SK-N-SH treated with all-trans-retinoic acid at 6 μM for 48 hours (cell line): ENCODE results near the gene CYTH3.
A peak's percentile ranks its signal among the peaks of the same experiment; 100 is the strongest.

Experiments
- ATAC-seq: fragments of 200-7000 bp; cut with Tn5 transposase; 3 replicates; pipeline ENCODE4 v1.9.1; 2020; ENCODE audit warnings: mild to moderate bottlenecking, moderate library complexity
- ARNTL ChIP-seq: fragments of 450-650 bp; formaldehyde crosslinking; IDR thresholded peaks from 2 replicates; pipeline ENCODE4 v1.5.0; 2020; ENCODE audit warnings: low read depth, mild to moderate bottlenecking, moderate library complexity, borderline replicate concordance
- CREB5 ChIP-seq: fragments of 250-450 bp; sonication (Bioruptor Pico); IDR thresholded peaks from 2 replicates; pipeline ENCODE4 v1.5.1; 2020; ENCODE audit warnings: low read depth, mild to moderate bottlenecking, moderate library complexity
- CSDC2 ChIP-seq: fragments of 250-450 bp; sonication (Bioruptor Pico); IDR thresholded peaks from 2 replicates; pipeline ENCODE4 v1.5.0; 2020; ENCODE audit warnings: mild to moderate bottlenecking, moderate library complexity
- CSRNP3 ChIP-seq: fragments of 250-450 bp; sonication (Bioruptor Pico); IDR thresholded peaks from 2 replicates; pipeline ENCODE4 v1.5.1; 2021; ENCODE audit warnings: mild to moderate bottlenecking, moderate library complexity
- ESRRG ChIP-seq: fragments of 250-450 bp; sonication (Bioruptor Pico); IDR thresholded peaks from 2 replicates; pipeline ENCODE4 v1.6.1; 2021; ENCODE audit warnings: mild to moderate bottlenecking
- GLIS3 ChIP-seq: fragments of 250-450 bp; sonication (Bioruptor Pico); IDR thresholded peaks from 2 replicates; pipeline ENCODE4 v1.5.0; 2020; ENCODE audit warnings: mild to moderate bottlenecking, moderate library complexity
- ISL1 ChIP-seq: fragments of 250-450 bp; sonication (Bioruptor Pico); IDR thresholded peaks from 2 replicates; pipeline ENCODE4 v2.1.2; 2022; ENCODE audit warnings: mild to moderate bottlenecking, moderate library complexity
- OSR1 ChIP-seq: fragments of 250-450 bp; sonication (Bioruptor Pico); IDR thresholded peaks from 2 replicates; pipeline ENCODE4 v1.8.0; 2022; ENCODE audit warnings: moderate library complexity, mild to moderate bottlenecking, inconsistent platforms
- PPARA ChIP-seq: fragments of 250-450 bp; sonication (Bioruptor Pico); IDR thresholded peaks from 2 replicates; pipeline ENCODE4 v1.5.0; 2020; ENCODE audit warnings: mild to moderate bottlenecking, borderline replicate concordance
- RARB ChIP-seq: fragments of 250-450 bp; sonication (Bioruptor Pico); IDR thresholded peaks from 2 replicates; pipeline ENCODE4 v1.8.0; 2021; ENCODE audit warnings: mild to moderate bottlenecking, moderate library complexity
- SNAI2 ChIP-seq: fragments of 250-450 bp; sonication (Bioruptor Pico); IDR thresholded peaks from 2 replicates; pipeline ENCODE4 v1.5.0; 2020; ENCODE audit warnings: mild to moderate bottlenecking, moderate library complexity
- TCF4 ChIP-seq: fragments of 250-450 bp; sonication (Bioruptor Pico); IDR thresholded peaks from 2 replicates; pipeline ENCODE4 v1.8.0; 2021; ENCODE audit warnings: mild to moderate bottlenecking, moderate library complexity, borderline replicate concordance
- TOX ChIP-seq: fragments of 250-450 bp; sonication (Bioruptor Pico); IDR thresholded peaks from 2 replicates; pipeline ENCODE4 v1.8.0; 2021; ENCODE audit warnings: mild to moderate bottlenecking, moderate library complexity, borderline replicate concordance
- ZFP3 ChIP-seq: fragments of 250-450 bp; sonication (Bioruptor Pico); IDR thresholded peaks from 2 replicates; pipeline ENCODE4 v1.5.0; 2020; ENCODE audit warnings: mild to moderate bottlenecking, moderate library complexity
- ZFP30 ChIP-seq: fragments of 450-650 bp; formaldehyde crosslinking; IDR thresholded peaks from 2 replicates; pipeline ENCODE4 v1.5.0; 2022; ENCODE audit warnings: mild to moderate bottlenecking, moderate library complexity
- ZNF565 ChIP-seq: fragments of 450-650 bp; formaldehyde crosslinking; conservative IDR thresholded peaks from 2 replicates; pipeline ENCODE4 v1.5.0; 2020; ENCODE audit warnings: low read depth, mild to moderate bottlenecking, moderate library complexity
- ZNF70 ChIP-seq: fragments of 450-650 bp; formaldehyde crosslinking; IDR thresholded peaks from 2 replicates; pipeline ENCODE4 v1.5.0; 2020; ENCODE audit warnings: mild to moderate bottlenecking, moderate library complexity
- ZNF8 ChIP-seq: fragments of 450-650 bp; formaldehyde crosslinking; IDR thresholded peaks from 2 replicates; pipeline ENCODE4 v1.5.0; 2020; ENCODE audit warnings: mild to moderate bottlenecking, moderate library complexity
- TF ChIP-seq, protein P1 (sequence below): fragments of 250-450 bp; sonication (Bioruptor Pico); IDR thresholded peaks from 2 replicates; pipeline ENCODE4 v1.8.0; 2020; ENCODE audit warnings: mild to moderate bottlenecking, moderate library complexity, borderline replicate concordance
- TF ChIP-seq, protein P2 (sequence below): fragments of 250-450 bp; sonication (Bioruptor Pico); IDR thresholded peaks from 2 replicates; pipeline ENCODE4 v1.8.0; 2021; ENCODE audit warnings: low read depth, mild to moderate bottlenecking, moderate library complexity, borderline replicate concordance

CYTH3 gene

DNA sequence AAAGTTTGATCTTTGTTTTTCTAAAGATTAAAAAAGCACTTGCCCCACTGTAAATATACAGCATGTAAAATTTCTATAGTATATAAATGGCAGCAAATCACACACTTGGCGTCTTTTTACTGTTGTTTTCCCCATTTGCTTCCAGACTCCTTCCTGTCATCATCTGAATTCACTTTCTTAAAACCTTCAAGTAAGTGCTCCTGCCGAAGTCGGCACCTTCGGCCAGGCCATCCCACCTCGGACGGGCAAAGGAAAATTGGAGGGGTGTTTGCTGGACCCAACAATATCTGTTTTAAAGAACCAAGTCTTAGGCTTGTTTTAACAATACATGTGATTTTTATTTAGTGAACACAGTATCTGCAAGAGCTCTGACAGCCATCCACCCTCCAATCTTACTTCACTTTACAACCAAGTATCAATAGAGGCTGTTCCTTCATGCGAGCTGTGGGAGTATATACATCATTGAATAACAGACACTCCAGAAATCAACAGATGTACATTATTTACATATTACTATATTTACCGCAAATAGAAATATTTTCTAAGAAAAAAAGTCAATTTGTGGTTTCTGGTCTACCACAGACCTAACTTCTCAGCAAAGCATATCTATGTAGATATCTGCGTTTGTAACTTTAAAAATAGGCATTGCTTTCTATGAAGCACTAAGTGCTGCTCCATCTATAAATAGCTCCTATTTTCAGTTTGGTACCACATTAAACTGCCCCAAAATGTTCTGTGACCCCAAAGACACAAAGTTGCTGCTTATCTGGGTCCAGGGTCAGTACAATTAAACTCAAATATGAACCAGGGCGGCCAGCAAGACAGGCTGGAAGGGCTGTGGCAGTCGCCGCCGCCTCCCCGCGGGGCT, 110.7 kb downstream of the CYTH3 start:
- TF ChIP-seq ESRRG (no peak), CREB5 (CRISPR knock-in tag) (no peak), GLIS3 (CRISPR knock-in tag) (no peak), ISL1 (no peak), CSDC2 (no peak), RARB (CRISPR knock-in tag) (no peak), TCF4 (CRISPR knock-in tag) (no peak), ZNF8 (CRISPR knock-in tag) (no peak), PPARA (CRISPR knock-in tag) (no peak), SNAI2 (no peak), OSR1 (no peak), ZNF565 (no peak)
- TF ChIP-seq, all 23 proteins: peak for 0
- ATAC-seq: no peak

DNA sequence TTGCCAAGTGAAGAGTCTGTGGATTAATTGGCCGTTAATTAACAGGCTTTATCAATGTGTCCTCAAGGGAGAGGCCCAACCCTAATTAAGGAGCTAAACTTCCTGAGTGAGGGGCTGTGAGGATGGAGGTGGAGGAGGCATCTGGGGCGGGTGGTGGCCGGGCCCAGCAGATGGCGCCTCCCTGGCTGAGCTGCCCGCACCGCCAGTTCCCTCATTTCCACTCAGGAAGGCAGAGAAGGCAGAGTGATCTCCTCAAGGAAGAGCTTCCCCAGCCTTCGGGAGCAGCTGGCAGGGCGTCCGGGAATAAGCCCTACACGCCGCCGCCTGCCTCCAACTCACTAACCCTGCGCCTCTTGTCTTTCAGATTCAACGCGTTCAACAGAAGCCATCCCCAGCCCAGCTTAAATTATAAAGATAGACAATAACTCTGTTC, 112.2 kb downstream of the CYTH3 start:
- no peak for TF ChIP-seq ESRRG
- no peak for TF ChIP-seq ZNF70 (CRISPR knock-in tag)
- TF ChIP-seq OSR1: no peak
- TF ChIP-seq CREB5 (CRISPR knock-in tag): no peak
- no peak for TF ChIP-seq CSRNP3 (CRISPR knock-in tag)
- no peak for TF ChIP-seq ZFP3 (CRISPR knock-in tag)
- TF ChIP-seq PPARA (CRISPR knock-in tag): no peak
- ATAC-seq: peak; percentile 80

GRCh38 chr7:6159524-6160031, 112.8 kb downstream of the CYTH3 start:
- TF ChIP-seq TOX (CRISPR knock-in tag) (no peak), PPARA (CRISPR knock-in tag) (no peak), ARNTL (CRISPR knock-in tag) (no peak), ISL1 (no peak), CSDC2 (no peak), ZNF8 (CRISPR knock-in tag) (no peak), OSR1 (no peak), ZFP30 (CRISPR knock-in tag) (no peak)
- TF ChIP-seq, protein P1, sequence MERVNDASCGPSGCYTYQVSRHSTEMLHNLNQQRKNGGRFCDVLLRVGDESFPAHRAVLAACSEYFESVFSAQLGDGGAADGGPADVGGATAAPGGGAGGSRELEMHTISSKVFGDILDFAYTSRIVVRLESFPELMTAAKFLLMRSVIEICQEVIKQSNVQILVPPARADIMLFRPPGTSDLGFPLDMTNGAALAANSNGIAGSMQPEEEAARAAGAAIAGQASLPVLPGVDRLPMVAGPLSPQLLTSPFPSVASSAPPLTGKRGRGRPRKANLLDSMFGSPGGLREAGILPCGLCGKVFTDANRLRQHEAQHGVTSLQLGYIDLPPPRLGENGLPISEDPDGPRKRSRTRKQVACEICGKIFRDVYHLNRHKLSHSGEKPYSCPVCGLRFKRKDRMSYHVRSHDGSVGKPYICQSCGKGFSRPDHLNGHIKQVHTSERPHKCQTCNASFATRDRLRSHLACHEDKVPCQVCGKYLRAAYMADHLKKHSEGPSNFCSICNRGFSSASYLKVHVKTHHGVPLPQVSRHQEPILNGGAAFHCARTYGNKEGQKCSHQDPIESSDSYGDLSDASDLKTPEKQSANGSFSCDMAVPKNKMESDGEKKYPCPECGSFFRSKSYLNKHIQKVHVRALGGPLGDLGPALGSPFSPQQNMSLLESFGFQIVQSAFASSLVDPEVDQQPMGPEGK (CRISPR knock-in tag): no peak
- TF ChIP-seq, protein P2, sequence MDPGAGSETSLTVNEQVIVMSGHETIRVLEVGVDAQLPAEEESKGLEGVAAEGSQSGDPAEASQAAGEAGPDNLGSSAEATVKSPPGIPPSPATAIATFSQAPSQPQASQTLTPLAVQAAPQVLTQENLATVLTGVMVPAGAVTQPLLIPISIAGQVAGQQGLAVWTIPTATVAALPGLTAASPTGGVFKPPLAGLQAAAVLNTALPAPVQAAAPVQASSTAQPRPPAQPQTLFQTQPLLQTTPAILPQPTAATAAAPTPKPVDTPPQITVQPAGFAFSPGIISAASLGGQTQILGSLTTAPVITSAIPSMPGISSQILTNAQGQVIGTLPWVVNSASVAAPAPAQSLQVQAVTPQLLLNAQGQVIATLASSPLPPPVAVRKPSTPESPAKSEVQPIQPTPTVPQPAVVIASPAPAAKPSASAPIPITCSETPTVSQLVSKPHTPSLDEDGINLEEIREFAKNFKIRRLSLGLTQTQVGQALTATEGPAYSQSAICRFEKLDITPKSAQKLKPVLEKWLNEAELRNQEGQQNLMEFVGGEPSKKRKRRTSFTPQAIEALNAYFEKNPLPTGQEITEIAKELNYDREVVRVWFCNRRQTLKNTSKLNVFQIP (CRISPR knock-in tag): no peak
- TF ChIP-seq, all 23 proteins: peak for 0
- ATAC-seq: peak; percentile 4

DNA sequence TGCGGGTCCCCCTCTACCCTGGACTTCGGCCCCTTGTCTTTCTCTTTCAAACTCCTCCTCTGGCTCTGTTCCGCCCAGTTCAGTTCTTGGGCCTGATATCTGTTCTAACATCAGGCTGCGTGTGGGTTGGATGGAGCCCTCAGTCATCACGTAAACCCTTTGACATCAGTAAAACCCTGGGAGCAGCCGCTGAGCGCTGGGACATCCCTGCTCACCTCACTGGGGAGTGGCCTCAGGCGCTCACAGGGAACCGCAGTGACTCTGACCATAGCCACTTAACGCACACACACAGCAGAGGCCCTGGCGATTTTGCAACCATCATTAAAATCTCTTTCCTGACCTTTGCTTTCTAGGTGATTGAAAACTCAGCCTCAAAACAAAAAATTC, 113.3 kb downstream of the CYTH3 start:
- ATAC-seq: no peak
- no peak for TF ChIP-seq ZNF565
- TF ChIP-seq SNAI2: no peak
- TF ChIP-seq OSR1: no peak
